Left lobe of liver (tissue), 2 donors: Measurements from ENCODE around the gene GSE1. TPM values are rescaled to one million over a fixed set of nuclear protein-coding genes. Genes with fewer than 3 reads are reported as not detected.
A peak's percentile ranks its signal among the peaks of the same experiment; 100 is the strongest.

Experiments used
- ATAC-seq: fragments of 200-7000 bp; cut with Tn5 transposase; one replicate; pipeline ENCODE4 v1.9.1; 2020; ENCODE audit warnings: mild to moderate bottlenecking, moderate library complexity
- DNase-seq: peaks from one replicate; pipeline ENCODE4 v3.0.0-alpha.2; 2020; ENCODE audit warnings: low spot score
- total RNA-seq: library from RNA; stranded (reverse); gene quantifications from one replicate; pipeline ENCODE4 v1.2.1, GENCODE V29; 2021
- donor health status: DM: no; HTN: no; CAD: no; lungs with moderate emphysema.
- donor health status: DM: no; HTN: yes; CAD: no.

The GSE1 gene
- total RNA-seq, 1 donor from 2014 or later: 38.3 TPM

- ATAC-seq (no peak), DNase-seq (no peak)
Measured at GRCh38 chr16:85616607-85617321, 3.6 kb downstream of the GSE1 start.

GRCh38 chr16:85617948-85618347 is 4.8 kb downstream of the GSE1 start:
- DNase-seq (no peak), ATAC-seq (no peak)

- no peak for ATAC-seq
- DNase-seq: no peak
Measured at GRCh38 chr16:85618521-85618920, 5.4 kb downstream of the GSE1 start.

GRCh38 chr16:85619101-85619891 is 6.2 kb downstream of the GSE1 start:
- DNase-seq (no peak), ATAC-seq (no peak)

- ATAC-seq (no peak), DNase-seq (no peak)
Measured at GRCh38 chr16:85620374-85620773, 7.3 kb downstream of the GSE1 start.

DNA sequence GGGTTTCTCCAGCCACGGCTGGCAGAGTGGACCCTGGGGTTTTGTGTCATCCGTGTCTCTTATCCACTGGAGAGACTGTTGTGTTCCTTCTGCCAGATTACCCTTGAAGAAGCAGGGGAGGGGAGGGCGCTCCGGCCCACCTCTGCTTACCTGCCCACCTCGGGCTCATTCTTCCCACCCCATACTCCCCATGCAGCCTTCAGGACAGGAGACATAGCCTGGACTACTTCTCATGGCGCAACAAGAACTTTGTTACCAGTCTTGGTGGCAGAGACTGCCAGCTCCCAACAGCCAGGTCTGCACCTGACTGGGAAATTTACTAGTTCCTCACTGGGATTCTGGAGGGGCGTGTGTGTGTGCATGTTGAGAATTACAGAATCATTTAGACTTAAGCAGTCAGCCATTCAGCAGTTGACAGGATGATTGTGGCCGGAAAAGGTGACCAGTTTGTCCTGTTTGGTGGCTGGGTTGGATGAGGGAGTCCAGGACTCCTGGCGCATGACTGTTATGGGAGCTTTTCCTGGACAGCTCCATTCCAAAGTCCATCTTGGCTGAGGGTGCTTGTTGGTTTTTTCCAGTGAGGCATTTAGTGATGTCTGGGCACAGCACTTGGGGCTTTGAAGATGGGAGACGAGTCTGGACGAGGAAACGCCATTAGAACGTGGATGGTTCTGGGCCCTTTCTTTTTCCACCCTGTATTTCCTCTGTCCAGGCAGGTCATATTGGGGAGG is 8.7 kb downstream of the GSE1 start:
- DNase-seq (peak; percentile 72), ATAC-seq (peak; percentile 82)

GRCh38 chr16:85622683-85623082 is 9.6 kb downstream of the GSE1 start:
- no peak for DNase-seq
- ATAC-seq: no peak

- ATAC-seq (no peak), DNase-seq (no peak)
Measured at GRCh38 chr16:85623250-85623649, 10.1 kb downstream of the GSE1 start.

DNA sequence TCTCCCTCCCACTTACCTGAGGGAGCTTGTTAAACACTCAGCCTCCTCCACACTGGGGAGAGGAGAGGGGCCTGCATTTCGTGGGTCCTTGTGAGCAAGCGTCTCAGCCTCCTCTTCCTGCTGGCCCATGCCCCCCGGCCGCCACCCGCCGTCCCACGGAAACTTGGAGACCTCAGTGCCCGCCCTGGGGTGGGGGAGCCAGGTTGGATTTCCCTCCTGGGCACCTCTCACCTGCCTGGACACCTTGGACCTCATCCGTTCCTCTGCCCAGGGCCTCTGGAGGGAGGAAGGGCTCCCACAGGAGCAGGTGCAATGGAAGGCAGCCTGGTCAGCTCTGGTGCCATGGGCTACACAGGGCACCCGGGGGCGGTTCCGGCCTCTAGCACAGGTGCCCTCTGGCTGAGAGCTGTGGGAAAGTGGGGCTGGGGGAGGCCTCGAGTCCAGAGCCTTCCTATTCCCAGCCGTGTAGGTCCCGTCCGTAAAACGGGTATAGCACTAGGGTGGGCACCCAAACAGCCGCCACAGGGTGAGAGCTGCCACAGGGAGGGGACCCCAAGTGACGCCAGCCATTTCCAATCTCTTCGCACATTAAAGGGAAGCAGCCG is 11.0 kb downstream of the GSE1 start:
- DNase-seq (no peak), ATAC-seq (no peak)

GRCh38 chr16:85624646-85625045 is 11.5 kb downstream of the GSE1 start:
- DNase-seq: no peak
- ATAC-seq: no peak

GRCh38 chr16:85625053-85625452 is 11.9 kb downstream of the GSE1 start:
- ATAC-seq (no peak), DNase-seq (no peak)

GRCh38 chr16:85625485-85626117 is 12.5 kb downstream of the GSE1 start:
- ATAC-seq (no peak), DNase-seq (no peak)

GRCh38 chr16:85626191-85626981 is 13.3 kb downstream of the GSE1 start:
- no peak for DNase-seq
- ATAC-seq: no peak

- ATAC-seq: no peak
- DNase-seq: no peak
Measured at GRCh38 chr16:85627089-85627488, 14.0 kb downstream of the GSE1 start.

- no peak for DNase-seq
- no peak for ATAC-seq
Measured at GRCh38 chr16:85627526-85628264, 14.6 kb downstream of the GSE1 start.

- ATAC-seq (no peak), DNase-seq (no peak)
Measured at GRCh38 chr16:85628265-85628556, 15.1 kb downstream of the GSE1 start.

GRCh38 chr16:85628645-85629044 is 15.5 kb downstream of the GSE1 start:
- ATAC-seq: no peak
- no peak for DNase-seq

DNA sequence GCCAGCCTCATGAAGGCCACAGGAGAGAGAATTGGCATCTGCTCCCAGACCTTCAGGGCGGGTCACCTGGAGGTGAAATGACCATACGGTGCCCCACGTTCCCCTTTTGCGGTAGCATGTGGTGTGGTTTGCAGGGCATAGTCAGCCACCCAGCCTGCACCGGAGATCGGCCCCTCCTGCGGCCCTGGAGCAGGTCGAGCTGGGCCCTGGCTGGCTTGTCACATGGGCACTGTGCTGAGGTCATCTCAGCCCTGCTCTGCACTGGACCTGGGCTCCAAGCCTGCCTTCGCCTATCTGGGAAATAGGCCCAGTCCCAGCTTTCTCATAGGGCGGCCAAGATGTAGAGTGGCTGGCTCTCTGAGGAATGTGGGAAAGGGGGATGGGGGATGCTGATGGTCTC is 16.2 kb downstream of the GSE1 start:
- no peak for DNase-seq
- no peak for ATAC-seq

- DNase-seq (no peak), ATAC-seq (no peak)
Measured at GRCh38 chr16:85629853-85630252, 16.7 kb downstream of the GSE1 start.

DNA sequence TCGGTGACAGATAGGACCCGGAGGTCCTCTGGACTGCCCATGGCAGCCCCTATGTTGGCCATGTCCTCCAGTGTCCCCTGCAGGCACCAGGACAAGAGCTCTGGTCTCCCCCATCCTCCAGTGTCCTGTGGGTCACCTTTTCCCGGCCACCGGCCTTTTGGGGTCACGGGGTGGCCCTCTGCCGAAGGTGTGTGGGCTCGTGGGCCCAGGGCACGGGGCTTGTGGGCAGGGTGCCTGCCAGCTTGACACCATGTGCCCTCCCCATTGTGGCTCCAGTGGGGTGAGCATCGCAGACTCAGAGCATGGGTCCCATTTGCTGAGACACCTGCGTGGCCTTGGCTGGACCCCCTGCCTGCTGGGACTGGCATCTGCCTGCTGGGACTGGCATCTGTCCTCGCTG is 18.1 kb downstream of the GSE1 start:
- no peak for ATAC-seq
- DNase-seq: no peak
